ENCODE results near the gene ADD1. TPM values are rescaled to one million over a fixed set of nuclear protein-coding genes. Genes with fewer than 3 reads are reported as not detected.

Gene ADD1
- total and polyA plus RNA-seq, 2 of the 13 experiments (the other 11 are each of a cell fraction or from before 2014, with no cell fraction given), result 73.9 to 122 TPM

GRCh38 chr4:2943364-2944090 lies 99.9 kb downstream of the ADD1 start:
- H3K4me3 ChIP-seq (replicated peaks in 1 of 3; ENCODE audit: insufficient read depth in 1 of 3, low read depth in 2 of 3, low read length in 3 of 3), result no peak overlapping the region
- in situ Hi-C loops (cut with HindIII; ENCODE audit: extremely low pct_ligation_motif_present, low pct_unique_long_range_greater_than_20kb), result no loop called here
- ATAC-seq, result no peak
- peaks cover 58 to 93% of the 10 kb centered on the region in 2 experiments for H3K36me3 ChIP-seq (replicated peaks in 1 of 2; ENCODE audit: control insufficient read depth in 1 of 2, insufficient read depth in 2 of 2, low read length in 2 of 2)
- no peaks in the 10 kb centered on the region for H3K79me2 ChIP-seq (ENCODE audit: insufficient read depth, low read length)
- H3K4me1 ChIP-seq (ENCODE audit: insufficient read depth, low read length), result no peaks in the 10 kb centered on the region
- ChIA-PET POLR2A (interaction anchor here (1.3 to 2.6 kb wide), 2 partner anchors 13 to 20 kb away, joined by 3 to 5 read pairs; partner anchors contain the start of genes GRK4 and NOP14), CTCF (ENCODE audit: low intra/inter-chr PET ratio, low total read pairs) (no interaction called here)
- WGBS (ENCODE audit: low lambda C conversion rate), result 97% methylated on average over 20 of the region's 20 CpGs
- H3K27me3 ChIP-seq (ENCODE audit: control insufficient read depth in 1 of 2, insufficient read depth in 2 of 2, low read length in 2 of 2), result no peaks in the 10 kb centered on the region
- no peak for TF ChIP-seq IKZF5 (CRISPR knock-in tag; IDR thresholded peaks at IDR 0.05)
- no peak for TF ChIP-seq NFIC (IDR thresholded peaks at IDR 0.05; ENCODE audit: low read length)
- TF ChIP-seq FOXC1 (CRISPR knock-in tag; IDR thresholded peaks at IDR 0.05; ENCODE audit: borderline replicate concordance), result no peak
- no peak for TF ChIP-seq RBAK (CRISPR knock-in tag; IDR thresholded peaks at IDR 0.05)
- no peak for TF ChIP-seq ZNF546 (CRISPR knock-in tag; conservative IDR thresholded peaks at IDR 0.05)
- TF ChIP-seq ZNF572 (CRISPR knock-in tag; IDR thresholded peaks at IDR 0.05), result no peak
- TF ChIP-seq CSRNP1 (CRISPR knock-in tag; IDR thresholded peaks at IDR 0.05), result no peak
- no peak for TF ChIP-seq CBX2 (IDR thresholded peaks at IDR 0.05; ENCODE audit: low read depth, low read length)
- TF ChIP-seq CBX2 (CRISPR knock-in tag; IDR thresholded peaks at IDR 0.05; ENCODE audit: low read depth), result no peak
- TF ChIP-seq NAIF1 (CRISPR knock-in tag; IDR thresholded peaks at IDR 0.05; ENCODE audit: borderline replicate concordance), result no peak
- no peak for TF ChIP-seq ZNF225 (CRISPR knock-in tag; IDR thresholded peaks at IDR 0.05)
- no peak for TF ChIP-seq GATA4 (IDR thresholded peaks at IDR 0.05; ENCODE audit: borderline replicate concordance, low read depth)
- no peak for TF ChIP-seq MXI1 (IDR thresholded peaks at IDR 0.05; ENCODE audit: borderline replicate concordance, low read depth, low read length)
- TF ChIP-seq ZNF282 (IDR thresholded peaks at IDR 0.05; ENCODE audit: partially characterized antibody), result no peak
- no peak for TF ChIP-seq YY1 (IDR thresholded peaks at IDR 0.05; ENCODE audit: insufficient read depth, insufficient replicate concordance, low read depth, low read length)
- no peak for TF ChIP-seq ZNF772 (CRISPR knock-in tag; IDR thresholded peaks at IDR 0.05)
- no peak for TF ChIP-seq ZNF383 (CRISPR knock-in tag; IDR thresholded peaks at IDR 0.05; ENCODE audit: borderline replicate concordance)
- TF ChIP-seq TOPORS (CRISPR knock-in tag; IDR thresholded peaks at IDR 0.05), result no peak
- TF ChIP-seq ZNF781 (CRISPR knock-in tag; IDR thresholded peaks at IDR 0.05; ENCODE audit: borderline replicate concordance, not compliant biosample characterization), result no peak
- TF ChIP-seq ZBTB34 (CRISPR knock-in tag; IDR thresholded peaks at IDR 0.05), result no peak
- no peak overlapping the region for H3K27ac ChIP-seq (ENCODE audit: extremely low read length, insufficient read depth, low read length)
- no peak overlapping the region for H3K9ac ChIP-seq (ENCODE audit: insufficient read depth, low read depth, low read length)
- no peak for FAIRE-seq
- H3K9me3 ChIP-seq (ENCODE audit: low read length), result no peaks in the 10 kb centered on the region
- no TSS peak for BruUV-seq (replicated peaks)
- no peak for DNase-seq (ENCODE audit: low spot score)
- H2AFZ ChIP-seq (ENCODE audit: low read length), result no peak overlapping the region
- intact Hi-C loops (cut with micrococcal nuclease; ENCODE audit: unreplicated experiment), result no loop called here
- no peak overlapping the region for H3K4me2 ChIP-seq (ENCODE audit: low read depth, low read length)
- H4K20me1 ChIP-seq (ENCODE audit: insufficient read depth, low read length), result 0 out of 2 replicates have a peak, but pooled peaks cover 5% of the 10 kb centered on the region
